Endothelial cell of umbilical vein (primary cell): Measurements from ENCODE around the gene LRRC10B. TPM values are rescaled to one million over a fixed set of nuclear protein-coding genes. Genes with fewer than 3 reads are reported as not detected.

Experiments
- BruUV-seq: library from RNA; stranded (reverse); fragments of 400-500 nt; replicated peaks from 2 replicates; lab custom pipeline; 2021; lab: Mats Ljungman, UMichigan
- CTCF ChIA-PET: fragments of 300-600, 350-600 bp; sonication (Branson Sonifier 250); formaldehyde crosslinking; loops from one replicate; lab custom pipeline; 2021; ENCODE audit warnings: antibody characterized with exemption, inconsistent platforms; lab: Charles Lee
- POLR2A ChIA-PET: fragments of 300-600, 350-600 bp; sonication (Branson Sonifier 250); formaldehyde crosslinking; loops from one replicate; lab custom pipeline; 2021; ENCODE audit warnings: antibody characterized with exemption, inconsistent platforms; lab: Charles Lee
- DNase-seq: peaks from one replicate; pipeline ENCODE4 v3.0.0-alpha.2; 2011; ENCODE audit warnings: low read depth, low spot score
- FAIRE-seq: peaks from 2 replicates; lab custom pipeline; 2011; peaks lifted over from hg19 to GRCh38; lab: Jason Lieb, UNC
- H2AFZ ChIP-seq: 2 replicates; pipeline ENCODE4 v1.6.0; 2012; ENCODE audit warnings: low read depth, low read length, control low read depth, inconsistent platforms
- H3K27ac ChIP-seq: 2 replicates; pipeline ENCODE4 v1.5.1; 2011; ENCODE audit warnings: low read depth, mild to moderate bottlenecking, control low read depth, low read length, moderate library complexity; ENCODE audit not compliant: insufficient read depth
- H3K27me3 ChIP-seq, 2 experiments: 2 replicates each; pipeline versions ENCODE4 v1.6.0 to v1.6.1; 2011; ENCODE audit warnings: low read length in 2 of 2, mixed read lengths in 1 of 2; ENCODE audit not compliant: control insufficient read depth in 2 of 2, insufficient read depth in 2 of 2
- H3K36me3 ChIP-seq, 2 experiments: 2 replicates in 1 of 2; 3 replicates in 1 of 2; pipeline ENCODE4 v1.5.1; 2011; ENCODE audit warnings: low read length in 2 of 2, mild to moderate bottlenecking in 1 of 2, moderate library complexity in 1 of 2; ENCODE audit not compliant: control insufficient read depth in 2 of 2, insufficient read depth in 2 of 2; ENCODE audit errors: extremely low read depth in 1 of 2
- H3K4me1 ChIP-seq: 3 replicates; pipeline ENCODE4 v1.5.1; 2011; ENCODE audit warnings: mild to moderate bottlenecking, low read length; ENCODE audit not compliant: control insufficient read depth, insufficient read depth; ENCODE audit errors: extremely low read depth
- H3K4me2 ChIP-seq: 2 replicates; pipeline ENCODE4 v1.6.1; 2011; ENCODE audit warnings: low read length, control low read depth, mixed read lengths; ENCODE audit not compliant: insufficient read depth
- H3K4me3 ChIP-seq, 3 experiments: fragments of 200-600 bp in 1 of 3; sonication (generic), shearing (Covaris generic) in 1 of 3; replicated peaks in 1 of 3; 2 replicates each; pipeline ENCODE4 v1.5.1; 2011 to 2016; ENCODE audit warnings: control low read depth in 3 of 3, low read length in 3 of 3, mild to moderate bottlenecking in 2 of 3, inconsistent platforms in 1 of 3, low read depth in 1 of 3, moderate library complexity in 1 of 3; ENCODE audit not compliant: insufficient read depth in 1 of 3
- H3K79me2 ChIP-seq: 2 replicates; pipeline ENCODE4 v1.6.0; 2012; ENCODE audit warnings: low read length, inconsistent platforms; ENCODE audit not compliant: control insufficient read depth, insufficient read depth
- H3K9ac ChIP-seq: replicated peaks from 2 replicates; pipeline ENCODE3; 2011; ENCODE audit warnings: low read length, control low read depth; ENCODE audit not compliant: insufficient read depth; ENCODE audit errors: extremely low read depth
- H3K9me1 ChIP-seq: replicated peaks from 3 replicates; pipeline ENCODE4 v1.6.0; 2011; ENCODE audit warnings: mild to moderate bottlenecking, low read length; ENCODE audit not compliant: control insufficient read depth, insufficient read depth; ENCODE audit errors: extremely low read depth
- H3K9me3 ChIP-seq: replicated peaks from 2 replicates; pipeline ENCODE4 v1.5.1; 2012; ENCODE audit warnings: low read length, inconsistent platforms; ENCODE audit not compliant: control insufficient read depth, insufficient read depth
- H4K20me1 ChIP-seq: replicated peaks from 2 replicates; pipeline ENCODE3; 2011; ENCODE audit warnings: mild to moderate bottlenecking, low read length; ENCODE audit not compliant: control insufficient read depth, insufficient read depth; ENCODE audit errors: extremely low read depth
- EZH2 ChIP-seq: IDR thresholded peaks from 2 replicates; pipeline ENCODE4 v1.6.1; 2012; ENCODE audit warnings: borderline replicate concordance, low read depth, mild to moderate bottlenecking, moderate library complexity, low read length, inconsistent platforms; ENCODE audit not compliant: severe bottlenecking
- FOS ChIP-seq: IDR thresholded peaks from 2 replicates; pipeline ENCODE4 v1.6.1; 2011; ENCODE audit warnings: mild to moderate bottlenecking, low read length, moderate library complexity, borderline replicate concordance; ENCODE audit not compliant: insufficient read depth
- GATA2 ChIP-seq: IDR thresholded peaks from 2 replicates; pipeline ENCODE4 v1.7.0; 2011; ENCODE audit warnings: low read depth, mild to moderate bottlenecking, moderate library complexity, mixed read lengths, low read length; ENCODE audit not compliant: insufficient read length, insufficient read depth
- JUN ChIP-seq: IDR thresholded peaks from 2 replicates; pipeline ENCODE4 v1.6.1; 2011; ENCODE audit warnings: borderline replicate concordance, low read depth; ENCODE audit not compliant: insufficient read length, insufficient read depth
- MYC ChIP-seq: IDR thresholded peaks from one replicate; pipeline ENCODE4 v1.6.1; 2011; ENCODE audit warnings: mild to moderate bottlenecking, low read depth, low read length
- POLR2A ChIP-seq: IDR thresholded peaks from 2 replicates; pipeline ENCODE4 v1.6.1; 2012; ENCODE audit warnings: low read depth, mild to moderate bottlenecking, control low read depth, low read length
- POLR2AphosphoS5 ChIP-seq: IDR thresholded peaks from 2 replicates; pipeline ENCODE4 v1.6.1; 2012; ENCODE audit warnings: low read depth, mild to moderate bottlenecking, control low read depth, low read length, moderate library complexity; ENCODE audit not compliant: insufficient read depth
- dilution Hi-C: fragments of 300-500 bp; cut with MboI; formaldehyde crosslinking; loops from one replicate; pipeline ENCODE4 v1.15.0; 2019; ENCODE audit warnings: low sequenced_read_pairs; ENCODE audit not compliant: extremely low pct_ligation_motif_present
- intact Hi-C: fragments of 100-400 bp; cut with micrococcal nuclease; formaldehyde crosslinking; loops from one replicate; pipeline ENCODE4 v1.10.0; 2022
- microRNA counts: library from miRNA; unstranded; fragments of <30 nt; microRNA quantifications from one replicate; lab custom pipeline; 2016
- microRNA-seq: library from miRNA; unstranded; fragments of <30 nt; microRNA quantifications from one replicate; pipeline ENCODE4 v1.2.0, GENCODE V29; 2021; ENCODE audit warnings: borderline number of aligned reads, borderline replicate concordance
- polyA plus RNA-seq, 4 experiments: library from polyadenylated mRNA; depleted of rRNA in 3 of 4; stranded (reverse) in 3 of 4; unstranded in 1 of 4; fragments of >200 nt; gene quantifications; 2 replicates each; pipeline versions ENCODE4 v1.2.1 to v1.2.3, GENCODE V29; 2011 to 2012; ENCODE audit warnings: missing spikeins in 1 of 4
- small RNA-seq: library from RNA; depleted of rRNA; stranded (forward); fragments of <200 nt; gene quantifications from one replicate; pipeline ENCODE3, GENCODE V24; 2012; ENCODE audit warnings: low replicate concordance, low read depth; ENCODE audit not compliant: insufficient read depth, insufficient read length
- total RNA-seq: library from RNA; stranded (reverse); gene quantifications from 2 replicates; pipeline ENCODE4 v1.2.3, GENCODE V29; 2021
- TF ChIP-seq, protein P1 (sequence below): IDR thresholded peaks from 2 replicates; pipeline ENCODE4 v1.6.1; 2011; ENCODE audit not compliant: insufficient read depth, insufficient read length
- TF ChIP-seq, protein P2 (sequence below), 2 donors: IDR thresholded peaks; 1 replicate in 1 of 2; 2 replicates in 1 of 2; pipeline ENCODE4 v1.5.1; 2011; ENCODE audit warnings: low read length in 2 of 2, mild to moderate bottlenecking in 2 of 2, moderate library complexity in 2 of 2, control low read depth in 1 of 2, inconsistent platforms in 1 of 2, low read depth in 1 of 2; ENCODE audit not compliant: insufficient read depth in 1 of 2; ENCODE audit errors: extremely low read depth in 1 of 2

LRRC10B gene
- total and polyA plus RNA-seq, 2 donors (not counting 3 experiments of a cell fraction or from before 2014, with no cell fraction given), result not detected

DNA sequence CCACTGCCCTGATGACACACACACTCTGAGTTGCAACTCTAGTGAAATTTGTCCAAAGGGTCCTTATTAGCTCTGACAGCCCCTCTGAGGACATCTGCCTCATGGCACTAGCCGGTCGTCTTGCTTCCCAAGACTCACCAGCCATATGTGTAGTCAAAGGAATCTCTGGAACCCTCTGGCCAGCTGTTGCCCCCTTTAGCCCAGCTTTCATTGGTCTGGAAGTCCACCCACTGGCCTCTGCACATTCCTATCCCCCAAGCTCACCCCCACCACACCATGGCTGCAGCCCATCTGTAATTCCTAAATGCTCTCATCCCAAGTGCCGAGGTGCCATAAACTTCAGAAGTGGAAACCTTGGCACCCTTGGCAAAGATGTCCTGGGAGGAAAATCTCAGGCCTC, 48.1 kb downstream of the LRRC10B start:
- DNase-seq (no peak), FAIRE-seq (no peak)
- ChIA-PET POLR2A (no interaction called here), CTCF (no interaction called here)
- TF ChIP-seq, protein P1, sequence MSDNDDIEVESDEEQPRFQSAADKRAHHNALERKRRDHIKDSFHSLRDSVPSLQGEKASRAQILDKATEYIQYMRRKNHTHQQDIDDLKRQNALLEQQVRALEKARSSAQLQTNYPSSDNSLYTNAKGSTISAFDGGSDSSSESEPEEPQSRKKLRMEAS, result no peak
- TF ChIP-seq MYC (no peak), POLR2AphosphoS5 (no peak), EZH2 (no peak), GATA2 (no peak), FOS (no peak), POLR2A (no peak), JUN (no peak)
- TF ChIP-seq, protein P2, sequence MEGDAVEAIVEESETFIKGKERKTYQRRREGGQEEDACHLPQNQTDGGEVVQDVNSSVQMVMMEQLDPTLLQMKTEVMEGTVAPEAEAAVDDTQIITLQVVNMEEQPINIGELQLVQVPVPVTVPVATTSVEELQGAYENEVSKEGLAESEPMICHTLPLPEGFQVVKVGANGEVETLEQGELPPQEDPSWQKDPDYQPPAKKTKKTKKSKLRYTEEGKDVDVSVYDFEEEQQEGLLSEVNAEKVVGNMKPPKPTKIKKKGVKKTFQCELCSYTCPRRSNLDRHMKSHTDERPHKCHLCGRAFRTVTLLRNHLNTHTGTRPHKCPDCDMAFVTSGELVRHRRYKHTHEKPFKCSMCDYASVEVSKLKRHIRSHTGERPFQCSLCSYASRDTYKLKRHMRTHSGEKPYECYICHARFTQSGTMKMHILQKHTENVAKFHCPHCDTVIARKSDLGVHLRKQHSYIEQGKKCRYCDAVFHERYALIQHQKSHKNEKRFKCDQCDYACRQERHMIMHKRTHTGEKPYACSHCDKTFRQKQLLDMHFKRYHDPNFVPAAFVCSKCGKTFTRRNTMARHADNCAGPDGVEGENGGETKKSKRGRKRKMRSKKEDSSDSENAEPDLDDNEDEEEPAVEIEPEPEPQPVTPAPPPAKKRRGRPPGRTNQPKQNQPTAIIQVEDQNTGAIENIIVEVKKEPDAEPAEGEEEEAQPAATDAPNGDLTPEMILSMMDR (IDR thresholded peaks at IDR 0.05; ENCODE audit: extremely low read depth in 1 of 2, insufficient read depth in 1 of 2, low read depth in 1 of 2, low read length in 2 of 2), result no peak
- H2AFZ ChIP-seq, result no peak overlapping the region
- no peak overlapping the region for H3K9ac ChIP-seq
- no peaks in the 10 kb centered on the region for H3K4me1 ChIP-seq
- H3K36me3 ChIP-seq, result no peaks in the 10 kb centered on the region
- no peaks in the 10 kb centered on the region for H4K20me1 ChIP-seq
- peaks cover 24 to 34% of the 10 kb centered on the region in 2 experiments for H3K27me3 ChIP-seq
- H3K9me3 ChIP-seq, result no peaks in the 10 kb centered on the region
- no peak overlapping the region for H3K27ac ChIP-seq
- dilution Hi-C loops, result no loop called here
- no peak overlapping the region for H3K4me2 ChIP-seq
- H3K79me2 ChIP-seq, result no peaks in the 10 kb centered on the region
- BruUV-seq, result no TSS peak
- H3K9me1 ChIP-seq, result no peaks in the 10 kb centered on the region
- intact Hi-C loops, result no loop called here
- no peak overlapping the region for H3K4me3 ChIP-seq

MicroRNAs encoded within 50 kb of the gene (microRNA counts, 767-probe panel; counts per million panel counts)
- microRNA hsa-miR-4488 (lab: Ali Mortazavi, UCI), result 723 counts per million, percentile 96 among the panel's probes with 10 or more counts

Small RNA genes within 50 kb of the gene (microRNA-seq; reads per million reads assigned to microRNA genes)
- gene MIR4488, result not detected

Small RNA genes within 50 kb of the gene (small RNA-seq; reads per million reads assigned to genes)
- gene MIR4488, result not detected

Other genes starting within 250 kb of the LRRC10B start
- 14.4 and 14.8 TPM in 2 replicates for gene VWCE, start 213.4 kb upstream of the LRRC10B start, total RNA-seq
- 6.5 and 7.8 TPM in 2 replicates for gene VWCE, start 213.4 kb upstream of the LRRC10B start, polyA plus RNA-seq
- gene DDB1, start 175.6 kb upstream of the LRRC10B start, total RNA-seq, result 229 TPM in 2 replicates
- gene DDB1, start 175.6 kb upstream of the LRRC10B start, polyA plus RNA-seq, result 196 and 230 TPM in 2 replicates
- 28.6 and 30.8 TPM in 2 replicates for gene TKFC, start 175.5 kb upstream of the LRRC10B start, total RNA-seq
- gene TKFC, start 175.5 kb upstream of the LRRC10B start, polyA plus RNA-seq, result 31.7 and 34.0 TPM in 2 replicates
- gene CYB561A3, start 146.9 kb upstream of the LRRC10B start, total RNA-seq, result 41.6 and 44.0 TPM in 2 replicates
- gene CYB561A3, start 146.9 kb upstream of the LRRC10B start, polyA plus RNA-seq, result 102 and 103 TPM in 2 replicates
- 37.9 and 43.6 TPM in 2 replicates for gene TMEM138, start 146.4 kb upstream of the LRRC10B start, total RNA-seq
- 60.0 and 85.1 TPM in 2 replicates for gene TMEM138, start 146.4 kb upstream of the LRRC10B start, polyA plus RNA-seq
- gene TMEM216, start 116.2 kb upstream of the LRRC10B start, total RNA-seq, result 9.8 and 10.6 TPM in 2 replicates
- 38.8 and 39.8 TPM in 2 replicates for gene TMEM216, start 116.2 kb upstream of the LRRC10B start, polyA plus RNA-seq
- gene CPSF7, start 78.8 kb upstream of the LRRC10B start, total RNA-seq, result 77.0 and 78.2 TPM in 2 replicates
- 87.5 and 88.4 TPM in 2 replicates for gene CPSF7, start 78.8 kb upstream of the LRRC10B start, polyA plus RNA-seq
- 40.3 and 44.5 TPM in 2 replicates for gene SDHAF2, start 78.6 kb upstream of the LRRC10B start, total RNA-seq
- gene SDHAF2, start 78.6 kb upstream of the LRRC10B start, polyA plus RNA-seq, result 128 and 137 TPM in 2 replicates
- 0.55 and 0.78 TPM in 2 replicates for gene SYT7, start 72.3 kb downstream of the LRRC10B start, total RNA-seq
- 0.08 and 0.13 TPM in 2 replicates for gene SYT7, start 72.3 kb downstream of the LRRC10B start, polyA plus RNA-seq
- 3.5 and 4.7 TPM in 2 replicates for gene DAGLA, start 171.6 kb downstream of the LRRC10B start, total RNA-seq
- gene DAGLA, start 171.6 kb downstream of the LRRC10B start, polyA plus RNA-seq, result 2.5 and 2.9 TPM in 2 replicates
- gene MYRF, start 243.9 kb downstream of the LRRC10B start, total RNA-seq, result 0.82 and 1.8 TPM in 2 replicates
- 0.98 and 1.1 TPM in 2 replicates for gene MYRF, start 243.9 kb downstream of the LRRC10B start, polyA plus RNA-seq